GM19455 (cell line): ENCODE results near the gene LURAP1L.

Experiments used
- ATAC-seq: cut with Tn5 transposase; IDR thresholded peaks from one replicate; pipeline ENCODE4 v1.9.1; 2021; ENCODE audit not compliant: unreplicated experiment

Gene LURAP1L

GRCh38 chr9:12812710-12813109 lies 37.9 kb downstream of the LURAP1L start:
- no peak for ATAC-seq

GRCh38 chr9:12813533-12813932 lies 38.7 kb downstream of the LURAP1L start:
- no peak for ATAC-seq

- ATAC-seq: no peak
Observed at GRCh38 chr9:12813960-12814876, 39.4 kb downstream of the LURAP1L start.

- no peak for ATAC-seq
Observed at GRCh38 chr9:12814877-12815237, 40.0 kb downstream of the LURAP1L start.

- no peak for ATAC-seq
Observed at GRCh38 chr9:12815888-12816287, 41.1 kb downstream of the LURAP1L start.

GRCh38 chr9:12816656-12817101 lies 41.9 kb downstream of the LURAP1L start:
- no peak for ATAC-seq

- ATAC-seq: no peak
Observed at GRCh38 chr9:12817702-12818101, 42.9 kb downstream of the LURAP1L start.

GRCh38 chr9:12818431-12819000 lies 43.7 kb downstream of the LURAP1L start:
- no peak for ATAC-seq

GRCh38 chr9:12819436-12820185 lies 44.8 kb downstream of the LURAP1L start:
- ATAC-seq: no peak

GRCh38 chr9:12822111-12822510 lies 47.3 kb downstream of the LURAP1L start:
- no peak for ATAC-seq

- ATAC-seq: no peak
Observed at GRCh38 chr9:12826924-12827565, 52.2 kb downstream of the LURAP1L start.

- no peak for ATAC-seq
Observed at GRCh38 chr9:12833701-12834100, 58.9 kb downstream of the LURAP1L start.

GRCh38 chr9:12838546-12838945 lies 63.7 kb downstream of the LURAP1L start:
- ATAC-seq: no peak

- ATAC-seq: no peak
Observed at GRCh38 chr9:12843735-12844134, 68.9 kb downstream of the LURAP1L start.

- no peak for ATAC-seq
Observed at GRCh38 chr9:12846035-12846434, 71.2 kb downstream of the LURAP1L start.

- no peak for ATAC-seq
Observed at GRCh38 chr9:12847561-12847960, 72.7 kb downstream of the LURAP1L start.

GRCh38 chr9:12849486-12850003 lies 74.7 kb downstream of the LURAP1L start:
- ATAC-seq: no peak

- no peak for ATAC-seq
Observed at GRCh38 chr9:12851341-12852090, 76.7 kb downstream of the LURAP1L start.

GRCh38 chr9:12853051-12853450 lies 78.2 kb downstream of the LURAP1L start:
- no peak for ATAC-seq

- no peak for ATAC-seq
Observed at GRCh38 chr9:12854221-12854620, 79.4 kb downstream of the LURAP1L start.
